GM18502 (cell line): ENCODE measurements around the gene RAB42.
"Not testable (repeated sequence)": the region's sequence is repeated elsewhere in the genome, so short reads cannot be mapped to it uniquely, and the experiment has no call there.

Experiments
- ATAC-seq: cut with Tn5 transposase; IDR thresholded peaks from one replicate; pipeline ENCODE4 v1.9.1; 2021; ENCODE audit warnings: mild to moderate bottlenecking; ENCODE audit not compliant: unreplicated experiment, poor library complexity

The RAB42 gene, protein sequence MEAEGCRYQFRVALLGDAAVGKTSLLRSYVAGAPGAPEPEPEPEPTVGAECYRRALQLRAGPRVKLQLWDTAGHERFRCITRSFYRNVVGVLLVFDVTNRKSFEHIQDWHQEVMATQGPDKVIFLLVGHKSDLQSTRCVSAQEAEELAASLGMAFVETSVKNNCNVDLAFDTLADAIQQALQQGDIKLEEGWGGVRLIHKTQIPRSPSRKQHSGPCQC

DNA sequence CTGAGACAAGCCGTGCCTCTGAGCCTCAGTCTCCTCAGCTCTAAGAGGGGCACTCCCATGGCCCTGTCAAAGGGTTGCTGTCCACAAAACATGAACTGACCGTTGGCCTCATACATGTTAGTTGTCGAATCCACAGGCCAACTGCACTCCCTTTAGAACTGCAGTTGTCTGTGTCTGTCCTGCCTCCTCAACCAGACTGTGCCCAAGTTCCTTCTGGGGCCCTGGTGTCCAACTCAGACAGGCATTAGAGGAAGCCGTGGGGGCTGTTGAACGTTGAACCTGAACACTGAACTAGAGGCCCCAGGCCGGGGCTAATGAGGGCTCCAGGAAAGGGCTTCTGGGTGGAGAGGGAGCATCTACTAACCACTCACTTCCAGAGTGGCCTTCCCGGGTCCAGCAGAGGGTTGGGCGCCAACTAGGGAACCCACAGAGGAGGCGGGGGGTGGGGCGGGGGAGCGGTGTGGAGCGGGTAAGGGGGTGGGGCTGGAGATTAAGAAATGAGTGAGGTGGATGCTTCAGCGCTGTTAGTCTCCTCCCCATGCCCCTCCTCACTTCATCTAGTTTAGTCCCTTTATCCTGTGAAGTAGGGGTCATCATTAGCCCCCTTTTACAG lies at the start of gene RAB42:
Gene RAB42, plus strand, starts transcription at position 558 of the 613 bp plus-strand sequence. CDS start 247 bp downstream, outside the sequence.
- no peak for ATAC-seq

DNA sequence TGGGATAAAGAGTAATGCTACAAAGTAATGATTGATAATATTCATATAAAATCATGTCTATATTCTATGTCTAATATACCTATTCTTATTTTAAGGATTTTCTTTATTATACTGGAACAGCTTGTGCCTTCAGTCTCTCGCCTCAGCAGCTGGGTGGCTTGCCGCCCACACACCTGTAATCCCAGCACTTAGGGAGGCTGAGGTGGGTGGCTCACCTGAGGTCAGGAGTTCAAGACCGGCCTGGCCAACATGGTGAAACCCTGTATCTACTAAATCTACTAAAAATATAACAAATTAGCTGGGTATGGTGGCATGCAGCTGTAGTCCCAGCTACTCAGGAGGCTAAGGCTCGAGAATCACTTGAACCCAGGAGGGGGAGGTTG lies 46.8 kb upstream of the RAB42 start:
- ATAC-seq = no peak

DNA sequence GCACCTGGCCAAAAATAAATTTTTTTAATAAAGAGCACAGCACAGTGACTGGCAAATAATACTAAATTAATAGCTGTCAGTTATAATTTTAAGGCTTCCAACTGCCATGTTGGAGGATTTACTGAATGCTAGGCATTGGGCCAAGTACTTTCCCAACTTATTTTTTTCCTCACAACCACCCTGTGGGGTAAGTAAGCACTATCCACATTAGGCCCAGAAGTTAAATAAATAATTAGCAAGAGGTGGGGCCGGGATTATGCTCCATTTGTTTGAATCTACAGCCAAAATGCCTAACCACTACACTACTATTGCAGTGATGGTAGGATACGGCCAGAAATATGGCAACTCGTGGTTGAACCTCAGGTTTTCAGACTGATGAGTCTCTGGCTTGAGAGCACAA lies 43.7 kb upstream of the RAB42 start:
- no peak for ATAC-seq

DNA sequence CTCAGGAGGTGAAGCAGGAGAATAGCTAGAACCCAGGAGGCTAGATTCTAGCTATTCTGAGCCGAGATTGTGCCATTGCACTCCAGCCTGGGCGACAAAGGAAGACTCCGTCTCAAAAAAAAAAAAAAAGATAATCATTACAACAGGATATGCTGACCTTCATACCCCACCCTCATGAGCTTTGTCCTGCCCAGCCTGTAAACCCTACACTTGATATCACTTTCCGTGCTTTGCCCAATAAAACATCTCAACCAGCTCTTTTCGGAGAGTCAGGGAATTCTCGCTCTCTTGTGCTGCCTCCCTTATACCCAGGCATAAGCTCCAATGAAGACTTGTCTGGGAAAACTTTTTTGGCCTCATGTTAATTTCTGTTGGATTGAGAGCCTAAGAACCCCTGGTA lies 40.7 kb upstream of the RAB42 start:
- no peak for ATAC-seq

DNA sequence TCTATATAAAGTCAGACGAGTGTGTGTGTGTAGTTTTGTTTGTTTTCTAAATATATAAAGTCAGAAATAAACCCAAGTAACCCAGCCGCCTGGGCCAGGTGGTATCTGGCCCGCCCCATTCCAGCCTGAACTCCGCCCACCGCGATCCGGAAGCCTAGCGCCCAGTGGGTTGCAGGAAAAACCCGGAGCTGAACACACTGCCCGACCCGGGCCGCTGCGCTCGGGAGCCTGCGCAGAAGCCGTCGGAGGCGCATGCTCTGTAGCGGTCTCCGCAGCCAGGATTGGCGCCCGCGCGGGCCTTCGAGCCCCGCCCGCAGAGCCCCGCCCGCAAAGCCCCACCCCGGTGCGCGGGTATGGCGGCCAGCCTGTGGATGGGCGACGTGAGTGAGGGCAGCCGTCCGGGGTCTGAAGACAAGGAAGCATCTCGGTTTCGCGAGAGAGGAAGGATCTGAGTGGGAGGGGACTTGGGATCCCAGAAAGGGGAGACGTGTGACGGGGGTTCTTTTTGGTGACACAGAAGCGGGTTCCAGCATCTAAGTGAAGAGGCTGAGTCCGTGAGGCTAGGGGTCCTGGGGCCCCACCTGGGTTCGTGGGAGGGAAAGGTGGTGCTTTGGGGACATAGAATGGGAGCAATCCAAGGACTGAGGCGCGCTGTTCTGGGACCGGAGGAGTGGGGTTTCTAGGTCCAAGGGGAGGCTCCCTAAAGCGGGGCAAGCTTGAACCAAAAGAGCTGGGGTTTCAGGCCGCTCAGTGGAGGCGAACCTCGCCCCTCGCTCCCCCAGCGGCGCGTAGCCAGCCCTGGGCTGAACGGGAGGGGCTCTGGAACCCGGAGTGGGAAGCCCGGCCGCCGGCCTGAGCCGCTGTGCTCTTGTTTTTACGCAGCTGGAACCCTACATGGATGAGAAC lies 39.1 kb upstream of the RAB42 start, which contains the start of gene TRNAU1AP:
Gene TRNAU1AP, plus strand, starts transcription at position 328 of the 906 bp plus-strand sequence. Its CDS starts 26 bp downstream, at position 354.
- ATAC-seq = peak; percentile 88

DNA sequence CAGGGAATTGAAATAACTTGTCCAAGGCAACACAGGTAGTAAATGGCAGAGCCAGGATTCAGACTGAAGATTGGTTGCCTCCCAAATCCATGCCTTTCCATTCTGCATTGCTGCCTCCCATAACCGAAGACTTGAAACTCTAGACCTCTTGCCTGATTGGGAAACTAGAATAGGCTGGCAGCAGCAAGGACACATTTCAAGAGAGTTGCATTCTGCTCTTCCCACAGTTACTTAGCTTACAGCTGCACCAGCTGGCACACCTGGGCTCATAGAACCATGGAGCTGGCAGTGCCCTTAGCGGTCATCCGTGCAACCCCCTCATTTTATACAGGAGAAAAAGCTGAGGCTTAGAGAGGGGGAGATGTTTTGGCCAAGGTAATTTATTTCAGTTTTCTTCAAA lies 31.2 kb upstream of the RAB42 start:
- ATAC-seq = no peak

DNA sequence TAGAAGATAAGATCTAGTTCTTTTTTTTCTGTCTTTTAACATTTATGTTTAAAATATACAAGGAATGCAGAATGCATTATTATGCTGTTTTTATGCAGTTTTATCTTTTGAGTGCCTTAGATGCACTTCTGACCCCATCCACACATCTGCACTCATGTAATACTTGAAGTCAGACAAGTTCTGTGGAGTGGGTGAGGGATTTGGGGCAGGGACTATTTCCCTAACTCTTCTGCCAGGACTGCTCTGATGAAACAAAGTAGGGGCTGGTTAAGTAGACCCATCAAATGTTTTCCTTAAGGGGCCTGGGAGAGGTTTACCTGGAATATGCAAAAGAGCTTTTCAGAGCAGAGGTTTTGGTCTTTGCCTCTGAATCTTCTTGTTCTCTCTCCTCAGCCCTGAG lies 27.8 kb upstream of the RAB42 start:
- no peak for ATAC-seq

DNA sequence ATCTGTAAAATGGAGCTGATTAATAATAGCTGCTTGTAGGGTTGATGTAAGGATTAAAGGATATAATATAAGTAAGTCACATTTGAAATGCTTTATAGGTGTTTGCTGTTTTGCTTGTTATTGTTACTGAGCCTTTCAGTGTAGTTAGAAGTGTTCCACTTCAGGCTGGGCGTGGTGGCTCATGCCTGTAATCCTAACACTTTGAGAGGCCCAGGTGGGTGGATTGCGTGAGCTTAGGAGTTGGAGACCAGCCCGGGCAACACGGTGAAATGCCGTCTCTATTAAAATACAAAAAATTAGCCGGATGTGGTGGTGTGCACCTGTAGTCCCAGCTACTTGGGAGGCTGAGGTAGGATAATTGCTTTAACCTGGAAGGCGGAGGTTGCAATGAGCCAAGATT lies 27.0 kb upstream of the RAB42 start:
- ATAC-seq = no peak

DNA sequence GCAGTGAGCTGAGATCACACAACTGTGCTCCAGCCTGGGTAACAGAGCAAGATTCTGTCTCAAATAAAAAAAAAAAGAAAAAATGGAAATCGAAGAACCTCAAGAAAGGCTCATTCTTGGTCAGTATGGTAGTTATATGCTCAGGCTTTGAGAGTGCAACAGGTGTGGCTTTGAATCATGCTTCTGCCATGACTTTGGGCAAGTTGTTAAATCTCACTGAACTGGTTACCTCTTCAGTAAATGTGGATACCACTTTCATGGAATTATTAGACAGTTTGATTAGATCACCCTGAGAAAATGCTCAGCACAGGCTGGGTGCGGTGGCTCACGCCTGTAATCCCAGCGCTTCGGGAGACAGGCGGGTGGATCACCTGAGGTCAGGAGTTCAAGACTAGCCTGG lies 26.3 kb upstream of the RAB42 start:
- no peak for ATAC-seq

DNA sequence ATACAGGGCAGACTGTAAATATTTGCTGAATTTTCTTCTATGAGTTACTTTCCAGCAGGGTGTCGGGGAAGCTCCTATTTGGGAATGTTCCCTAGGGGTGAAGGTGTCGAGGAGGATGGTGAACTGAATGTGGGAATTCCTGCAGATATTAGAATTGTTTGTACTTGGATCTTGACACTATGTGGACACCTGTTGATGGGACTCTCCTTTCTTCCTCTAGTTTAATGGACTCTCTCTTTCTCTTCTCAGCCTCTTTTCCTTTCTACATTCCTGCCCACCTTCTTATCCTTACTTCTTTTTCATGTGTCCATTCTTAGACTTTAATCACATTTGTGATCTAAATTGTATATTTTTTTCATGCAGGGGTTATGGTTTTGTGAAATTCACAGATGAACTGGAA lies 25.1 kb upstream of the RAB42 start:
- no peak for ATAC-seq

DNA sequence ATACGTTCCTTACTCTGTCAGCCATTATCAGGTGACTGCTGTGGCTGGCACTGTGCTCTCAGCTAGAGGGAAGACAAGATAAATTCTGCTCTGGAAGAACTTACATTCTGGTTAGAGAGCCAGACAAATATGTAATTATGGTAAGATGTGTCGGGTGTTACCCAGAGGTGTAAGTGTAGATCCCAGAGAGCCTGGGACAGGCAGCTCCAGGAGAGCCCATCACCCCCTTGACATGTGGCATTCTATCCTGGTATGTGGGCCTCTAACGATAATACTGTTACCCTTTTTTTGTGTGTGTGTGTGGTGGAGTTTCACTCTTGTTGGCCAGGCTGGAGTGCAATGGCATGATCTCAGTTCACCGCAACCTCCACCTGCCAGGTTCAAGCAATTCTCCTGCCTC lies 20.2 kb upstream of the RAB42 start:
- ATAC-seq = no peak

DNA sequence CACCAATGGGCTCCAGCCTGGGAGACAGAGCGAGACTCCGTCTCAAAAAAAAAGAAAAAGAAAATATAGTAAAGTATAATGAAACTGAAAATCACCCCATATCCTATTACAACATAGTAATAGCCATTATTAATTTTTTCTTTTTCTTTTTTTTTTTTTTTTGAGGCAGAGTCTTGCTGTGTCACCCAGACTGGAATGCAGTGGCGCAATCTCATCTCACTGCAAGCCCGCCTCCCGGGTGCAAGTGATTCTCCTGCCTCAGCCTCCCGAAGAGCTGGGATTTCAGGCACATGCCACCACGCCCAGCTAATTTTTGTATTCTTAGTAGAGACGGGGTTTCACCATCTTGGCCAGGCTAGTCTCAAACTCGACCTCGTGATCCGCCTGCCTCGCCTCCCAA lies 19.2 kb upstream of the RAB42 start:
- not testable (repeated sequence) for ATAC-seq

DNA sequence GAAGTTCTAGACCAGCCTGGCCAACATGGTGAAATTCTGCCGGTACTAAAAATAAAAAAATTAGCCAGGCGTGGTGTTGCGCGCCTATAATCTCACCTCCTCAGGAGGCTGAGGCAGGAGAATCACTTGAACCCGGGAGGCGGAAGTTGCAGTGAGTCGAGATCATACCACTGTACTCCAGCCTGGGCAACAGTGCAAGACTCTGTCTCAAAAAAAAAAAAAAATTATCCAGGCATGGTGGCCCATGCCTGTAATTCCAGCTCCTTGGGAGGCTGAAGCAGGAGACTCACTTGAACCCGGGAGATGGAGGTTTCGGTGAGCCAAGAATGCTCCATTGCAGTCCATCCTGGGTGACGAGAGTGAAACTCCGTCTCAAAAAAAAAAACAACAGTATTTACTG lies 18.5 kb upstream of the RAB42 start:
- no peak for ATAC-seq

DNA sequence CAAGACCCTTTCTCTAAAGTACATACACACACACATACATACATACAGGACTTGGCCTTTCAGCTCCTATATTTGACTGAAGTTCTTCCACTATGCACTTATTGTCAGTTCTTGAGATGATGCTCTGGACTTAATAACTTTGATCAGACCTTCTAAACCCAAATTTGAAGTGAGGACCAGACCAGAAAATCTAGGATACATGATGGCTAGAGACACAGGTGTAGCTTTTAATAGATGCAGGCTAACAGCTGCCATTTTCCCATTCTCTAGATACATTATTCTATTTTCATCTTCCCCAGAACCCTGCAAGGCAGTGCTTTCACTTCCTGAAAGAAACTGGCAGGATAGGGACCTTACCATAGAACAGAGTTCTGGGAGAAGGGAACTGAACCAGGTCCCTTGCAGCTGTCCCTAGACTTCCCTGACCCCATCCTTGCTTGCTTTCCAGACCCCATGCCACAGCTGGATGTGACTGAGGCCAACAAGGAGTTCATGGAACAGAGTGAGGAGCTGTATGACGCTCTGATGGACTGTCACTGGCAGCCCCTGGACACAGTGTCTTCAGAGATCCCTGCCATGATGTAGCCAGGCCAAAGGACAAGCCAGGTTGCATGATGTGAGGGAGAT lies 14.9 kb upstream of the RAB42 start:
- no peak for ATAC-seq

DNA sequence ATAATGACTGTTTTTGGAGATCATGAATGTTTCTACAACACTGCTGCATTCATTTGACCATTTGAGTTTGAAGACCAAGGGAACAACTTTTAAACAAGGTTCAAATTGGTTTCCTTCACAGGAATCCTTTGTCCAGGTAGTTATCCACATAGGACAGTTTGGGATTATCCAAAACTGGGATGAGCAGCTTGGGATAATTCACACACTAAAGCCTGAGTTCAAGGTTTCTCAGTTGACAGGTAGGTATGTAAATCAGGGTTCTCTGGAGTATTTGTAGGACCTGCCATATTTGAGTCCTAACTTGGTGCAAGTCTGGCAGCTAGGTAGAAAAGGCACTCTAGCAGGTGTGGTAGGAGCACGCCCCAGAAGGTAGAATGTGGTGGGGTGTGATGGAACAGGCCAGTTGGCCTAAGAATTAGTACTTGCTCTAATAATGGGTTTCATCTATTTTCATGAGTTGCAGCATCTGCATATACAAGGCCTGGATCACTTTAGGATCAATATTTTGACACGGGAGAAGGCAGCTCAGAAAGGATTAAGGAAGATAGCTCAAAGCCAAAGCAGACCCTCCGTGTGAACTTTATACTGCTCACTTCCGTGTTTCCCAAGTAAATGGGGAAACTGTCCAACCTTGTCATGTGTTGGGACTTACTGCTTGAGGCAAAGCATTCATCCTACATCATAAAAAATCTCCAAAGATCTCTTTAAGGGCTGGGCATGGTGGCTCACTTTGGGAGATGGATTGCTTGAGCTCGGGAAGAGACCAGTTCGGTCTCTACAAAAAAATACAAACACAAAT lies 14.1 kb upstream of the RAB42 start:
- ATAC-seq = no peak

DNA sequence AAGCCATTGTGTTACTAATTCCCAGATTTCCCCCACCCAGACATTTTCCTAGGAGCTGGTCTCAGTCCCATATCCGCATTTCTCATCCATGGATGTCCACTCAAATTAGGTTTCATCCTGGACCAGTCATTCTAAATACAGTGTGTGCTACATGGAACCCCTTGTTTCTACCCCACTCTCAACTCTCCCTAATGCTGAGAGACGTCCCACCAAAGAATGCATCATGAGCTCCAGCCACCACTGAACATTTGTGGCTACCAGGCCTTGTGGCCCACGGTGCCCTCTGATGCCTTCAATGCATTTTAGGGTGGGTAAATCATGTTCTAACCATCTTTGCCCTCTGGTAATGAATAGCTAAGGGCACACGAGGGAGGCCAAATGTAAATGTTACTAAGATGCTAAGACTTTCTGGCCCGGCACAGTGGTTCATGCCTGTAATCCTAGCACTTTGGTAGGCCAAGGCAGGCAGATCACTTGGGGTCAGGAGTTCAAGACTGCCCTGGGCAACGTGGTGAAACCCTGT lies 13.3 kb upstream of the RAB42 start:
- no peak for ATAC-seq

DNA sequence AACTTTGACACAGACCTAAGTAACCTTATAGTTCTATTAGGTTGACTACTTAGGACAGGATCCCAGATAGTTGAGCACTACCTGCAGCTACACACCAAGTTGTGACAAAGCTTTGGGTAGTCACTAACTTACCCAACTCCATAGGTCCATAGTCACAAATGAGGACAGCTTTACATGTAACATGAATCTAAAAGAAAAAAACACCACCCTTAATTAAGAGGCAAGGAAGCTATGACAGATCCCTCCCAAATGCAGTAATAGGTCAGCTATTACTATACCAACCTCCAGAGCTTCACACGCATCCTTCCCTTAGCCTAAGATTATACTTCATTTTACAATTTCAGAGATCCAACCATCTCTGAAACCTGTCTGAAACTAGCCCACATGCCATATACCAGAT lies 12.7 kb upstream of the RAB42 start:
- no peak for ATAC-seq

DNA sequence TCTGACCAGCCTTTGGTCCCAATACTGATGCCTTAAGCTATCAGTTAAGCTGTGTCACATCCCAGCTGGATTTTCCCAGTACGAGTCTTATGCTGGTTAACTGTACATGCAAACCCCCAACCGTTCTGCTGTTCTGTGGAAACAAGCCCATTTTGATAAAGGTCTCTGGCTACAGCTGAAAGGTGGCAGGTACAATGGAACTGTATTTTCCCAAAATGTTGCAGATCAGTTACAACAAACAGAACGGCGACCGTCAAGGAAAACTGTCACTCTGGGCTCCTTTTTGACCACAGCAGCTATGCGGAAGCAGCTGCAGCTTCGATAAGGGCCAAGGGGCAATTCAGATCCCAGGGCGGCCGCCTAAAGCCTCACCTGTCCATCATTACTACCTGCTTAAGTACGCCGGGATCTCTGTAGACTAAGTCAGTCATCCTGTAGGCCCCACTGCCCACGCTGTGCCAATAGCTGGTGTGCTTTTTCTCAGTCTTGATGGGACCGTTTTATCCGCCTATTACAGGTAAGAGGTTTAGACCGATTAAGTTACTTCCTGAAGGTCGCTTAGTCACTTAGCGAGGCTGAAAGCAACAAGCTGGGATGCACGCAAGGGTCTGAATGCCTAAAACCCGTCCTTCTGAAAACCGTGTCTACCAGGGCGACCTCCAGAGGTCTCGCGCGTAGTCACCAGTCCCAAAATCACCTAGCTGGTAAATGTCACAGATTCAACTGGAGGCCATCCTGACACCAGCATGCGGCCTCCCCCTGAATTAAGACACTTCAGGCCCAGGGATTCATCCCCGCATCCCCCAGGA lies 11.1 kb upstream of the RAB42 start:
- ATAC-seq = peak; percentile 24
